RWPE1 (cell line): ENCODE measurements around the gene RAD18.

Experiments used
- CTCF ChIA-PET: fragments of 350-600 bp; sonication (Branson Sonifier 250); formaldehyde crosslinking; extraction: SDS; loops from one replicate; lab custom pipeline; 2021; lab: Yijun Ruan, JAX
- POLR2A ChIA-PET: fragments of 400-600 bp; formaldehyde crosslinking; extraction: SDS; loops from one replicate; lab custom pipeline; 2020; ENCODE audit warnings: antibody characterized with exemption; ENCODE audit not compliant: low non-redundant PET; lab: Yijun Ruan, JAX
- DNase-seq: peaks from one replicate; pipeline ENCODE4 v3.0.0; 2012; ENCODE audit warnings: low spot score
- H3K27ac ChIP-seq: fragments of 450-650 bp; 2 replicates; pipeline ENCODE4 v1.5.1; 2017
- TF ChIP-seq, protein P1 (sequence below): fragments of 450-650 bp; conservative IDR thresholded peaks from 2 replicates; pipeline ENCODE4 v1.5.1; 2017; ENCODE audit warnings: low read depth, mild to moderate bottlenecking

RAD18 gene, protein sequence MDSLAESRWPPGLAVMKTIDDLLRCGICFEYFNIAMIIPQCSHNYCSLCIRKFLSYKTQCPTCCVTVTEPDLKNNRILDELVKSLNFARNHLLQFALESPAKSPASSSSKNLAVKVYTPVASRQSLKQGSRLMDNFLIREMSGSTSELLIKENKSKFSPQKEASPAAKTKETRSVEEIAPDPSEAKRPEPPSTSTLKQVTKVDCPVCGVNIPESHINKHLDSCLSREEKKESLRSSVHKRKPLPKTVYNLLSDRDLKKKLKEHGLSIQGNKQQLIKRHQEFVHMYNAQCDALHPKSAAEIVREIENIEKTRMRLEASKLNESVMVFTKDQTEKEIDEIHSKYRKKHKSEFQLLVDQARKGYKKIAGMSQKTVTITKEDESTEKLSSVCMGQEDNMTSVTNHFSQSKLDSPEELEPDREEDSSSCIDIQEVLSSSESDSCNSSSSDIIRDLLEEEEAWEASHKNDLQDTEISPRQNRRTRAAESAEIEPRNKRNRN

DNA sequence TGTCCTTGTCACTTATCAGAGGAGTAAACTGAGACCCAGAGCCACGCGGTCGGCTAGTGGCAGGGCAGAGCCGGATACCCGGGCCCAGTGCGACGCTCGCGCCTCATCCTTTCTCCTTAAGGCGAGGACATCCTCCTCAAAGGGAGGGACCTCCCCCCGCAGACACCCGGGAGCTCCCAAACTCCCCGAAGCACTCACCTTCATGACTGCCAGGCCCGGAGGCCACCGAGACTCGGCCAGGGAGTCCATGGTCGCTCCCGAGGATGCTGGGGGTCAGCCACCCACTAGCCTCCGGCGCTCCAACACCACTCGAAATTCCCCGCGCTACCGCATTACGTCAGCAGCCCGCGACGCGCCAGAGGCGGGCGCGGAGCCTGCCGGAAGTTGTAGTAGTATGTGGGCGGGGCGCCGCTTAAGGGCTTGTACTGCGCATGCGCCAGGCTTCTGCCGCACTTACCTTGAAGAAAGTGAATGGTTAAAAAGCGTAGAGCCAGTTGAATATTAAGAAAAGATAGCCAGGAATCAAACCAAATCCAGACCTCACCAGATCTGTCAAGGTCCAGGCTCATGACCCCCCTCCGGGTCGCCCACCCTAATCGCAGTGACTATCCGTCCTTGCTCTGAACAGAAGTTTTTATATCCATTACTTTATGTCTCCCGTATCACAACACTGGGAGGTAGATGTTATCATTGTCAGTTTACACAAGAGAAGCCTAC is at the start of gene RAD18:
Gene RAD18, minus strand, starts transcription at position 336 of the 717 bp plus-strand sequence. Its CDS starts 87 bp downstream, at position 249.
- ChIA-PET CTCF (no interaction called here), POLR2A (no interaction called here)
- TF ChIP-seq, protein P1, sequence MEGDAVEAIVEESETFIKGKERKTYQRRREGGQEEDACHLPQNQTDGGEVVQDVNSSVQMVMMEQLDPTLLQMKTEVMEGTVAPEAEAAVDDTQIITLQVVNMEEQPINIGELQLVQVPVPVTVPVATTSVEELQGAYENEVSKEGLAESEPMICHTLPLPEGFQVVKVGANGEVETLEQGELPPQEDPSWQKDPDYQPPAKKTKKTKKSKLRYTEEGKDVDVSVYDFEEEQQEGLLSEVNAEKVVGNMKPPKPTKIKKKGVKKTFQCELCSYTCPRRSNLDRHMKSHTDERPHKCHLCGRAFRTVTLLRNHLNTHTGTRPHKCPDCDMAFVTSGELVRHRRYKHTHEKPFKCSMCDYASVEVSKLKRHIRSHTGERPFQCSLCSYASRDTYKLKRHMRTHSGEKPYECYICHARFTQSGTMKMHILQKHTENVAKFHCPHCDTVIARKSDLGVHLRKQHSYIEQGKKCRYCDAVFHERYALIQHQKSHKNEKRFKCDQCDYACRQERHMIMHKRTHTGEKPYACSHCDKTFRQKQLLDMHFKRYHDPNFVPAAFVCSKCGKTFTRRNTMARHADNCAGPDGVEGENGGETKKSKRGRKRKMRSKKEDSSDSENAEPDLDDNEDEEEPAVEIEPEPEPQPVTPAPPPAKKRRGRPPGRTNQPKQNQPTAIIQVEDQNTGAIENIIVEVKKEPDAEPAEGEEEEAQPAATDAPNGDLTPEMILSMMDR: no peak
- peak within 1 kb of the TSS; percentile 75 for H3K27ac ChIP-seq
- DNase-seq: peak; percentile 85

DNA sequence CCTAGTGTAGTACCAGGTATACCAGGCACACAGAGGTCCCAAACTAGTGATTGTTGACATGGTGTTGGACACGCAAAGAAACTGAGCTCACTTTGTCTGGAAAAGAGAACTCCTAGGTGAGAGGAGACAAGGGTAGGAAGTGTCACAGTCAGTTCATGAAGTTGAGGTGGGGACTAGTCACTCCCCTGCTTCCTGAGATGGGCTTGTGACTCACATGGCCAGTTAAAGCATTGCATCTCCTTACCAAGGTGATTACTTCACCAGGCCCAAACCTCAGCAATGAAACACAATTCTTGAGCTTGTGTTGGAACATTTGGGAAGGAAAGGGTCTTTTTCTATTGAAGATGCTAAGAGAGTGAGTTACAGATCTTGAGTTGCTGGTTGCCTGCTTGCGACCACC is 49.2 kb upstream of the RAD18 start:
- ChIA-PET CTCF (interaction anchor here (0.6 kb wide), 1 partner anchor 255 kb away, joined by 3 read pairs; no protein-coding TSS in a partner anchor), POLR2A (no interaction called here)
- TF ChIP-seq, protein P1: no peak
- DNase-seq: no peak
- no peak overlapping the region for H3K27ac ChIP-seq

DNA sequence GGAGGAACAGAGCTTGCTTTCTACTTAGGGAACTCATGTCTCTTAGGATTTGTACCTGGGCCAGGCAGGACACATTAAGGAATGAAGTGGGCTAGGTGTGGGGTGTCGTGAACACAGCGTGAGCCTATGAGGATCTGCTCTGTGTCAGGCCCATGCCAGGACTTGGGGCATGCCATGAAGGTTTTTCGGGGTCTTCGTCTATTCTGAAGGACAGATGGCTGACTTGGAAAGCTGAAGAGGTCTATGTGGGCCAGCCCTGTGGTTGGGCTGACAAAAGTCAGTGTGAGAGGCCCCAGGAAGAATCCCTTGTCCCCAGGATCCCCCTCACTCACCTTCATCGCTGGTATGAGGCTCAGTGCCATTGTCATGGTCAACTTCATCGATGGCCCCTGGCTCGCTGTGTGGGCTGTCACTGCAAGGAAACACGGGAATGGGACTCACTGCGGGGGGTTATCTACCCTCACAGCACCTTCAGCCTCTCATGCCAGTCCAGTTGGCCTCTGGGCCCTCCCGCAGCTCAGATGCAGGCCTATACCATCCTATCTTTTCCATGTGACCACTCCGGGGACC is 46.8 kb upstream of the RAD18 start:
- no peak for DNase-seq
- CTCF ChIA-PET: no interaction called here
- POLR2A ChIA-PET: no interaction called here
- H3K27ac ChIP-seq: no peak overlapping the region
- TF ChIP-seq, protein P1: no peak

DNA sequence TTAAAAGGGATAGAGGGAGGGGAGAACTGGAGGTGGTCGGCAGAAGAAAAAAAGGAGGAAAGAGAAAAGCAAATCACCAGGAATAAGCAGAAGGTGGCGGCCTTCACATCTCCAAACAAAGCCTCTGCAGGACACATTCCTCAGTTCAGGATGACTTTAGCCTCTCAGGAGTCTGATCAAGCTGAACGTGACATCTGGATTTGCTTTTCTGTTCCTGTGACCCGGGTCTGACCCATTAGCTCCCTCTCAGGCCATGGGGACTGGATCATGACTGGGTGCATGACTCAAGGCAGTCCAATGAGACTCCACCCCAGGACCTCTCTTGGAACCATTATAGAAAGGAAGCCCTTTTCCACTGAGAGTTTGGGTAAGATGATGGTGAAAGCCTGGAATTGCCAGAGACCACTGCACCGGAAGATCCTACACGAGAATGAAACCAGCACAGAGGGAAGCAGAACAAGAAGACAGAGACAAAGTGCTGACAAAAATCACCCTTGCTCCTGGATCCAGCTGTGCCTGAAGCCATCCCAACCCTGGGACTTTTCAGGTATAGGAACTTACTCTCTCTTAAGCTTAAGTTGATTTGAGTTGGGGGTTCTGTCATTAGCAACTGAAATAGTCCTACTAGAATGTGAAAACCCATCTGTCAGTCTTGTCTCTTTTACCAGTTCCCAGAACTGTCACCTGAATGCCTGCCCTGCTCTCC is 45.4 kb upstream of the RAD18 start:
- no peak overlapping the region for H3K27ac ChIP-seq
- ChIA-PET POLR2A (no interaction called here), CTCF (no interaction called here)
- DNase-seq: no peak
- TF ChIP-seq, protein P1: no peak

DNA sequence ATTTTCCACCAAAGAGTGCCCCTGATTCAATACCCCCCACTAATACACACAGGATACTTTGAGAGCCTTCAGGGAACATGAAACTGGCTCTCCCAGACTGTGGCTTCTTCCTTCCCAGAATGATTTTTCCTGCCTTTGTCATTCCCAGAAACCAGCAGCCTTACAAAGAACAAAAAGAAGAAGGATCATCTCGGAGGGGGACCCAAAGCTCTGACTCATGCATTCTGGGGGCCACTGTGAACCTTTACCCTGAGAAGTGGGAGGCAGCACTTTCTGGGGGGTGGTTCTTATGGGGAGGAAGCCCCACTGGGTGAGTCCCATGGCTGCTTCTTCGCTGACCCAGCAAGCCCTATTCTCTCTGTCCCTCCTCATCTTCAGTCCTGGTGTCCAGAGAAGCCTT is 44.7 kb upstream of the RAD18 start:
- TF ChIP-seq, protein P1: no peak
- DNase-seq: no peak
- POLR2A ChIA-PET: no interaction called here
- H3K27ac ChIP-seq: no peak overlapping the region
- CTCF ChIA-PET: no interaction called here

DNA sequence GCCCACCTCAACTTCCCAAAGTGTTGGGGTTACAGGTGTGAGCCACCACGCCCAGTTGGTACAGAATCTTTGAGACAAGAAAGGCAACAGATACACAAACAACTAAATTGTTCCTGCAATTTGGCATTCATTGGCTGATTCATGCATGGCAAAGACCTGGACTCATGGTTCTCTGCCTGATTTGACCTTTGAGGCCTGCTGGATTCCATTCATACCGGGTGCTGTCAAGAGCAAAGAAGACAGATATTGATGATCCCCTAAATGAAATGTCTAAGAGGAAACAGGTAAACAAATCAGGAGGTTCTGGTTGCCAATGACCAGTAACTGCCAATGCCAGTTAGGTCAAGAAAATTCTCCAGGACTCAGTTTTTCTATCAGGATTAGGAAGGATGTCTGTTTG is 43.9 kb upstream of the RAD18 start:
- DNase-seq: no peak
- TF ChIP-seq, protein P1: no peak
- ChIA-PET POLR2A (no interaction called here), CTCF (no interaction called here)
- no peak overlapping the region for H3K27ac ChIP-seq
